Measurements from ENCODE around the gene NPLOC4.

The NPLOC4 gene

GRCh38 chr17:81662002-81662401, 25.1 kb upstream of the NPLOC4 start:
- DNase-seq (ENCODE audit: low read depth in 2 of 2): no peak

DNA sequence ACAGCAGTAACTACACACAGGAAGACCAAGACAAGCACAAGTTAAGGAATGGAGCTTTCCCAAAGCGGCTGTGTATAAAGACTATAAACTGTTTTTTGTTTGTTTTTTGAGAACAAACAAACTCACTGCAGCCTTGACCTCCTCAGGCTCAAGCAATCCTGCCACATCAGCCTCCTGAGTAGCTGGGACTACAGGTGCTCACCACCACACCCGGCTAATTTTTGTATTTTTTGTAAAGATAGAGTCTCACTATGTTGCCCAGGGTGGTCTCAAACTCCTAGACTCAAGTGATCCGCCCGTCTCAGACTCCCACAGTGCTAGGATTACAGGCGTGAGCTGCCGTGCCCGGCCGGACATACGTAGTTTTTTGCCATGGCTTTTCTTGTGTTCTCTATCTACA, 23.5 kb upstream of the NPLOC4 start:
- no peak for DNase-seq (ENCODE audit: low read depth in 2 of 2)

DNA sequence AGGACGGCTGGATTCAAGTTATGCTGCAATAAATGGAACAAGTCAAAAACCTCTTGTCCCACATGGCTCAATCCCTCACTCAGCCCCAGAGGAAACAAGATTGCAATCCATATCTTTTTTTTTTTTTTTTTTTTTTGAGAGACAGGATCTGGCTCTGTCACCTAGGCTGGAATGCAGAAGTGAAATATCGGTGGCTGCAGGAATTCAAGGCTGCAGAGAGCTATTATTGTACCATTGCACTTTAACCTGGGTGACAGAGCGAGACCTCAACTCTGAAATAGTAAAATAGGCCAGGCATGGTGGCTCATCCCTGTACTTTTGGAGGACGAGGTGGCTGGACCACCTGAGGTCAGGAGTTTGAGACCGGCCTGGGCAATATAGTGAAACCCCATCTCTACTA, 22.1 kb upstream of the NPLOC4 start:
- no peak for DNase-seq (ENCODE audit: low read depth in 2 of 2)

GRCh38 chr17:81656835-81657234, 19.9 kb upstream of the NPLOC4 start:
- no peak for DNase-seq (ENCODE audit: low read depth in 2 of 2)

- no peak for DNase-seq (ENCODE audit: low read depth in 2 of 2)
Measured at GRCh38 chr17:81656118-81656743, 19.3 kb upstream of the NPLOC4 start, which contains the start of gene PDE6G. PDE6G (minus strand) TSS chr17:81656542; CDS start chr17:81653305, 3,237 bp downstream.

DNA sequence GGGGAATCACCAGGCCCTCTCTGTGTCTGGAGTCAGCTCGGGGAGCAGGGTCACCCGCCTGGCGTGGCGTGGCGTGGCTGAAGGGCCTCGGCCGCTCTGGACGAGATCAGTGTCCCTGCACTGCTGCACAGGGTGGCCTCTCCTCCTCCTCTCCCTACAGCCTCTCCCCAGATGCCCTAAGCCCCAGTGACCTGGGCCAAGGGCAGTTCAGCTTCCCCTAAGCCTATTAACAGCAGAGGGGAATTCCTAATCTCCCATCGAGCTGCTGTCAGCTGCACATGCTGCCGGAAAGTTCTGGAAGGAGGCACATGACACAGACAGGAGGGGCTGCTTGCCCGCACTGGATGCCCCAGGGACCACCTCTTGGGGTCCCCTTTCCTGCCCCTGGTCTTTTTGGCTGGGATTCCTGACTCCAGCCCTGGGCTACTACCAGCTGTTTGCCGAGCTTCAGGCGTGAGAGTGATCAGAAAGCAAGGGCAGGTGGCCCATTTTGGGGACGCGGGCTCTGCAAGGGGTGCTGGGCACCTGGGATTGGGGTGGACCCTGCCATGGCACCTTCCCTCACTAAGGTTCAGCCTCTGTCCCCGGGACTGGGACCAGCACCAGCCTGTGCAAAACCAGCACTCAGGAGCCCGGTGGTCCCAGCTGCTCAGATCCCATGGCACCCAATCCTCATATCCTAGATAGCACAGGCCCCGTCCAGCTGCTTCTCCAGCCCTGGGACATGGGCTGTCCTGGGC, 18.6 kb upstream of the NPLOC4 start:
- DNase-seq (ENCODE audit: low read depth in 2 of 2): no peak

GRCh38 chr17:81652906-81653771, 16.2 kb upstream of the NPLOC4 start:
- no peak for DNase-seq (ENCODE audit: low read depth in 2 of 2)

DNA sequence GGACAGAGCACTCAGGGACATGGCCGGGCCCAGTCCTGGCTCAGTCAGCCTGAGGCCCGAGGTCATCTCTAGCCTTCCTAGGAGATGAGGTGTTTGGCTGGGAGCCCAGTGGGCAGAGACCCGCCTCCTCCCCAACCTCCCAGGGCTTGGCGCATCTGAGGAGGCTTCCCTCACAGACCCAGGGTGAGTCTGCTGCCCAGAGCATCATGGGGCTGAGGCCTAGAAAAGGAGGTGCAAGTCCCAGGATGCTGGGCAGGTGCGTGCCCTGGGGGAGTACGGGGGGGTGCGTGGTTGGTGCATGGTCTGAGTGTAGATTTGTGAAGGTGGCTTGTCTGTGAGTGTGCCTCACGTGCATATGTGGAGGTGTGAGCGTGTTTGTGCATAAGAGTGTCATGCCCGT, 14.8 kb upstream of the NPLOC4 start:
- no peak for DNase-seq (ENCODE audit: low read depth in 2 of 2)

GRCh38 chr17:81650951-81651350, 14.0 kb upstream of the NPLOC4 start:
- DNase-seq (ENCODE audit: low read depth in 2 of 2): no peak

DNA sequence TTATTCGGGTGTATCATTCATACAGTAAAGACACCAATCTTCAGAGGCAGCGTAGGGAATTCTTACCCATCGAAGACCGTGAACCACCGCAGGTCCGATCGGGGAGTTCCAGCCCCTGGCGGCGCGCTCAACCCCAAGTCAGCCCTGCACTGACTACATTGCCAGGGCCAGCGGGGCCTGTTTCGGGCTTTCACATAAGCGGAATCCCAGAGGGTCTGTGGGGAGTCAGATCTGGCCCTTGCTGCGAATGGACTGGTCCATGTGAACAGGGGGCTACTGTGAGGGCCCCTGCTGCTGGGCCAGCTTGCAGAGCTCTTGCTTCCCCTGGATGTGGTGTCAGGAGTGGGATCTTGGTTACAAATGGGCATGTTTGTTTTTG, 11.8 kb upstream of the NPLOC4 start:
- no peak for DNase-seq (ENCODE audit: low read depth in 2 of 2)

DNA sequence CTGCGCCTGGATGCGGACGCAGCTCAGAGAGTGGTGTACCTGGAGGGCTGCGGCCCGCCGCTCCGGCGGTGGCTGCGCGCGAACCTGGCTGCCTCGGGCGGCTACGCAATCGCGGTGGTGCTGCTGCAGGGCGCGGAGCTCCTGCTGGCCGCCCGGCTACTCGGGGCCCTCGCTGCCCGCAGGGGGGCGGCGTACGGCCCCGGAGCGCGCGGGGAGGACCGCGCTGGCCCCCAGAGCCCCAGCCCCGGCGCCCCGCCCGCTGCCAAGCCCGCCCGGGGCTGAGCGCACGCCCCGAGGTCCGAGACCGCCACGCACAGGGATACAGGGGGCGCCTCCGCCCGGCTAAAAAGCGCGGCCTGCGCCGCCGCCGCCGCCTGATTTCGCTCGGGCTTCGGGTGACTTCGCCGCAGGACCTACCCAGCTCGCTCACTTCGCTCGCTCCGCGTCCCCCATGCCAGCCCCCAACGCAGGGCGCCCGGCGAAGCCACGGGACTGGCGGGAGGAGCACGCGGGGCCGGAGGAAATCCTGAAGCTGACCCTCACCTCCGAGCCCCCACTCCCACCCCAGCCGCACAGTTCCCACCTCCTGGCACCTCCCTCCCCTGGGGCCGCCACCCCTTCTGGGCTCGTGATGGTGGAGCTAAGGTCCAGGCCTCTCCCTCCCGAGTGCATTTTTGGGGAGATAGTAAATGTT, 11.2 kb upstream of the NPLOC4 start:
- no peak for DNase-seq (ENCODE audit: low read depth in 2 of 2)

DNA sequence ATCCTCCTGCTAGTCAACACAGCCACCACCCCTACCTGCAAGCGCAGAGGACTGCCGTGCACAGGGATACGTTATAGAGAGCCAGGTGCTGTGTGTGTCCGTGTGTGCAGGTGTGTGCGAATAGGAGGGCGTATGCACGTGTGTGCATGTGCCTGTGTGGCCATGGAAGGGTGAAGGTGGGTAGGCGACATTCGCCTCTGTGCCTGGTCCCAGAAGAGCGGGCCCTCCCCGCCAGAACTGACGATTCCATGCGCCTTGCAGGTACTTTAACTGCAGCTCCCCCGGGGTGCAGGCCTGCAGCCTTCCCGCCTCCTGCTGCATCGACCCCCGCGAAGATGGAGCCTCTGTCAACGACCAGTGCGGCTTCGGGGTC, 10.7 kb upstream of the NPLOC4 start:
- DNase-seq (ENCODE audit: low read depth in 2 of 2): no peak

- no peak for DNase-seq (ENCODE audit: low read depth in 2 of 2)
Measured at GRCh38 chr17:81646869-81647600, 10.1 kb upstream of the NPLOC4 start.

DNA sequence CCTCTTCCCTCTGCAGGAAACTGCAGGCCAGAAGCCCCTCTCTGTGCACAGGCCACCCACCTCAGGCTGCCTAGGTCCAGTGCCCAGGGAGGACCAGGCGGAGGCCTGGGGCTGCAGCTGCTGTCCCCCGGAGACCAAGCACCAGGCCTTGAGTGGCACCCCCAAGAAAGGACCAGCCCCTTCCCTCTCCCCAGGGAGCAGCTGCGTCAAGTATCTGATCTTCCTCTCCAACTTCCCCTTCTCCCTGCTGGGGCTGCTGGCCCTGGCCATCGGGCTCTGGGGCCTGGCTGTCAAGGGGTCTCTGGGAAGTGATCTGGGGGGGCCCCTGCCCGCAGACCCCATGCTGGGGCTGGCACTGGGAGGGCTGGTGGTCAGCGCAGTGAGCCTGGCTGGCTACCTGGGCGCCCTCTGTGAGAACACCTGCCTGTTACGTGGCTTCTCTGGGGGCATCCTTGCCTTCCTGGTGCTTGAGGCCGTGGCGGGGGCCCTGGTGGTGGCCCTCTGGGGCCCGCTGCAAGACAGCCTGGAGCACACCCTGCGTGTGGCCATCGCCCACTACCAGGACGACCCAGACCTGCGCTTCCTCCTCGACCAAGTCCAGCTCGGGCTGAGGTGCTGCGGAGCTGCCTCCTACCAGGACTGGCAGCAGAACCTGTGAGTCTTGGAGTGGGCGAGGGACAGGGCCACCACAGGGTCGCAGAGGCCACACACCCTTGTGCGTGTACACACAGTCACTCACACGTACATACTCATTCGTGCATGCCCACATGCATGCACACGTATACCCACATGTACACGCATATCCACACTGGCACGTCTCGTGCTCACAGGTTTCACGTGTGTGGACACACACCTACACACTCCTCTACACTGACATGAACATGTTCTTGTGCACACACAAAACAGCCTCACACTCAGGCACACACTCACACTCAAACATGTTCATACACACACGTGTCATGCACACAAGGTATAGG, 8.4 kb upstream of the NPLOC4 start:
- no peak for DNase-seq (ENCODE audit: low read depth in 2 of 2)

DNA sequence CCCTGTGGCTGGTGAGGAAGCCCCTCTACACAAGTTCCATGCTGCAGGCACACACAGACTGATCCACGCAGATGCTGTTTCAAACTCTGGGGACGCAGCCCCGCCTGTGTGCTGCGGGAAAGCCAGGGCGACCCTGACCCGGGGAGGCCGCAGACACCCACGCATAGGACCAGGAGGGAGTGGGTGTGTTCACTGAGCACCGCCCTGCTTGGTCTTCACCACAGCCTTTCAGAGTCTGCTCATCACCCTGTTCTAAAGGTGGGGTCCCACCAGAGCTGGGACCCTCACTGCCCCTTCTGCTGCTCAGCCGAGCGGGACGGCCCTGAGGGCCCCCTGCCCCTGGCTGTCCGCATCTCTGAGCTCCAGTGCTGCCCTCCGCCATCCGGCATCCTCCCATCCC, 7.6 kb upstream of the NPLOC4 start:
- DNase-seq (ENCODE audit: low read depth in 2 of 2): no peak

DNA sequence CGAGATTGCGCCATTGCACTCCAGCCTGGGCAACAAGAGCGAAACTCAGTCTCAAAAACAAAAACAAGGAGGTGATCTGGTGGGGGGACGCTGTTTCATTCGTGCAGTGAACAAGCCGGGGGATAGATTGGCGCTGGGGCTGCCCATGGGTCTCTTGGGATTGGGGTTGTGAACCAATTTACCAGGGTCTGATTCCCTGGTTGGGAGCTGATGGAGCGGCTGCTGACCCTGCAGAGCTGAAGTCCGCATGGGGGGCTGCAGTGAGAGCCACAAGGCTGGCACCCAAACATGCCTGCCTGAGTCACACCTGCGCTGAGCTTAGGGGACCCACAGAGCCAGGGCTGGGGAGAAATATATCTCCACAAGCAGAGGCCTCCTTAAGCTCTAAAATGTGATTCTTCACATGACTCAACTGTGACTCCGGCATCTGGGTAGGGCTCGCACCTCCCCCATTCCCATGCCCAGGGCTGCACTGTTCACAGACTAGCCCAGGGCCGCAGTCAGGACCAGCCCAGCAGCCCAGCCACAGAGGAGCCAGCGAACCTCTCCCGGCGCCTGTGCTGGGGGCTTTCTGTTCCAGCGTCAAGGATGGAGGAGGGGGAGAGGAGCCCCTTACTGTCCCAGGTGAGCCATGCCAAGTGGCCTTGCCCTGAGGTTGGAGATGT, 5.0 kb upstream of the NPLOC4 start:
- DNase-seq (ENCODE audit: low read depth in 2 of 2): no peak

DNA sequence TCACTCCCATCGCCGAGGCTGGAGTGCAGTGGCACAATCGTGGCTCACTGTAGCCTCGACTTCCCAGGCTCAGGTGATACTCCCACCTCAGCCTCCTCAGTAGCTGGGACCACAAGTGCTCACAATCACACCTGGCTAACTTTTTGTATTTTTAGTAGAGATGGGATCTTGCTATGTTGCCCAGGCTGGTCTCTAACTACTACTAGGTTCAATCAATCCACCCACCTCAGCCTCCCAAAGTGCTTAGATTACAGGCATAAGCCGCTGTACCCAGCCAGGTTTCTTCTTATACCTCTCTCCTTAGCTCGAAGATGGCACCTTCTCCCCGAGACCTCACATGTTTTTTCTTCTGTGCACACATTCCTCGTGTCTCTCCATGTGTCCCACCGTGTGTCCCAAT, 3.1 kb upstream of the NPLOC4 start:
- DNase-seq (ENCODE audit: low read depth in 2 of 2): no peak

GRCh38 chr17:81638683-81639082, 1.8 kb upstream of the NPLOC4 start:
- DNase-seq (ENCODE audit: low read depth in 2 of 2): no peak

DNA sequence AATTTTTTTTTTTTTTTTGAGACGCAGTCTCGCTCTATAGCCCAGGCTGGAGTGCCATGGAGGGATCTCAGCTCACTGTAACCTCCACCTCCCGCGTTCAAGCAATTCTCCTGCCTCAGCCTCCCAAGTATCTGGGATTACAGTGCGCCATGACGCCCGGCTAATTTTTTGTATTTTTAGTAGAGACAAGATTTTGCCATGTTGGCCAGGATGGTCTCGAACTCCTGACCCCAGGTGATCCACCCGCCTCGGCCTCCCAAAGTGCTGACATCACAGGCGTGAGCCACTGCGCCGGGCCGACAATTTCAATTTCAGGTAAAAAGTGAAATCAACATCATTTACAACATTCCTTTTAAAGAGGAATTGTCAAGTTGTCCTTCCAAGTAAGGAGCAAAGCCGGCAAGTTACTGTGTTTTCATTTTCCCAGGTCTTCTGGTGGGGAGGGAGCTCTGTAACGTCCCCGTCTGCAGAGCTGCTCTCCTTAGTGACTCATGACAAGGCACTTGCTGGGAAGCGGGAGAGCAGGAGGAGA, 873 bp downstream of the NPLOC4 start:
- no peak for DNase-seq (ENCODE audit: low read depth in 2 of 2)

Measured in stimulated activated CD4-positive, alpha-beta T cell treated with anti-CD3 and anti-CD28 coated beads, Interleukin-15, amount 100 ng/mL, for 48 hours (primary cell).